NK-92 treated with Interleukin-12 subunit alpha and Interleukin-12 subunit beta, amount 100 ng/mL, for 24 hours (cell line): Measurements from ENCODE around the gene GPC3.
"Not testable (repeated sequence)": the region's sequence is repeated elsewhere in the genome, so short reads cannot be mapped to it uniquely, and the experiment has no call there.

Experiments
- DNase-seq: peaks from one replicate; lab custom pipeline; 2025; lab: John Stamatoyannopoulos, UW

The GPC3 gene

GRCh38 chrX:133646719-133647116 is 338.7 kb downstream of the GPC3 start:
- DNase-seq = no peak

- no peak for DNase-seq
These were observed 339.2 kb downstream of the GPC3 start for GRCh38 chrX:133645977-133646718.

GRCh38 chrX:133645256-133645655 is 340.1 kb downstream of the GPC3 start:
- DNase-seq = no peak

GRCh38 chrX:133640161-133641015 is 345.0 kb downstream of the GPC3 start:
- no peak for DNase-seq

- DNase-seq = no peak
These were observed 345.7 kb downstream of the GPC3 start for GRCh38 chrX:133639726-133640125.

GRCh38 chrX:133638285-133638684 is 347.1 kb downstream of the GPC3 start:
- no peak for DNase-seq

- DNase-seq = no peak
These were observed 347.6 kb downstream of the GPC3 start for GRCh38 chrX:133637765-133638164.

- DNase-seq = no peak
These were observed 349.4 kb downstream of the GPC3 start for GRCh38 chrX:133636009-133636408.

- no peak for DNase-seq
These were observed 351.0 kb downstream of the GPC3 start for GRCh38 chrX:133634416-133634815.

GRCh38 chrX:133633950-133634349 is 351.4 kb downstream of the GPC3 start:
- DNase-seq = no peak

- DNase-seq = no peak
These were observed 352.2 kb downstream of the GPC3 start for GRCh38 chrX:133633162-133633561.

GRCh38 chrX:133630362-133630761 is 355.0 kb downstream of the GPC3 start:
- DNase-seq = no peak

GRCh38 chrX:133627673-133628072 is 357.7 kb downstream of the GPC3 start:
- no peak for DNase-seq

- DNase-seq = not testable (repeated sequence)
These were observed 364.0 kb downstream of the GPC3 start for GRCh38 chrX:133621384-133621783.

- no peak for DNase-seq
These were observed 373.7 kb downstream of the GPC3 start for GRCh38 chrX:133611676-133612075.

GRCh38 chrX:133610056-133610455 is 375.3 kb downstream of the GPC3 start:
- DNase-seq = no peak

GRCh38 chrX:133609166-133609565 is 376.2 kb downstream of the GPC3 start:
- DNase-seq = no peak

- DNase-seq = no peak
These were observed 377.0 kb downstream of the GPC3 start for GRCh38 chrX:133608406-133608805.

GRCh38 chrX:133607419-133608348 is 377.7 kb downstream of the GPC3 start:
- DNase-seq = no peak

- DNase-seq = no peak
These were observed 378.4 kb downstream of the GPC3 start for GRCh38 chrX:133606990-133607389.

GRCh38 chrX:133604801-133605200 is 380.6 kb downstream of the GPC3 start:
- DNase-seq = no peak

GRCh38 chrX:133602881-133603280 is 382.5 kb downstream of the GPC3 start:
- no peak for DNase-seq
